ENCODE results near the gene CADM2. TPM values are rescaled to one million over a fixed set of nuclear protein-coding genes. Genes with fewer than 3 reads are reported as not detected.

The CADM2 gene
- polyA plus RNA-seq, 1 donor from 2014 or later: 4.5 TPM

DNA sequence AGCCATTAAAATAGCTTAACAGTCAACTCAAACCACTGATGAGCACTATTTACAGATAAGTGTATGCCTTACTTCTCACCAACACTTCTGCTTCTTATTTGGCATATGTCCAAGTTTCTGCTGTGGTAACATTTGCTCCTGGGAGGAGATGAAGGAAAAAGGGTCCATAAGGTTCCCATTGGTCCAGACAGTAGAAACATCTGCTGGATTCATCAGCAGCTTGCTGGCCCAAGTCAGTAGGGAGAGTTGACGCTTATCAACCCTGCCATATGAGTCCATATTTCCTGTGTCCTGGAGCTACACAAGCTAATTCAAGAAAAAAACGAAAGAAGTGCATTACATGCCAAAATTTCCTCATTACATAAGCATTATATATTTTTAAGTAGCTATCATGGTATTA is 824.5 kb downstream of the CADM2 start:
- Histone ChIP-seq H4K20me1 (ENCODE audit: insufficient read depth) (no peaks in the 10 kb centered on the region), H3K79me2 (replicated peaks; ENCODE audit: insufficient read depth, low read length) (no peaks in the 10 kb centered on the region), H3K4me3 (ENCODE audit: low read length) (no peak overlapping the region), H3K27ac (ENCODE audit: low read length) (no peak overlapping the region), H3K9me3 (ENCODE audit: low read length) (no peaks in the 10 kb centered on the region), H2AFZ (ENCODE audit: low read depth, low read length) (no peak overlapping the region), H3K9ac (ENCODE audit: low read length) (no peak overlapping the region), H3K4me2 (ENCODE audit: low read length) (no peak overlapping the region), H3K27me3 (ENCODE audit: insufficient read depth, low read depth, low read length) (no peaks in the 10 kb centered on the region), H3F3A (ENCODE audit: insufficient read depth, low read length, poor library complexity, severe bottlenecking) (no peaks in the 10 kb centered on the region), H3K9me2 (ENCODE audit: insufficient read depth, low read length) (no peaks in the 10 kb centered on the region), H3K36me3 (ENCODE audit: insufficient read depth, low read length) (no peaks in the 10 kb centered on the region)
- TF ChIP-seq, protein P1, sequence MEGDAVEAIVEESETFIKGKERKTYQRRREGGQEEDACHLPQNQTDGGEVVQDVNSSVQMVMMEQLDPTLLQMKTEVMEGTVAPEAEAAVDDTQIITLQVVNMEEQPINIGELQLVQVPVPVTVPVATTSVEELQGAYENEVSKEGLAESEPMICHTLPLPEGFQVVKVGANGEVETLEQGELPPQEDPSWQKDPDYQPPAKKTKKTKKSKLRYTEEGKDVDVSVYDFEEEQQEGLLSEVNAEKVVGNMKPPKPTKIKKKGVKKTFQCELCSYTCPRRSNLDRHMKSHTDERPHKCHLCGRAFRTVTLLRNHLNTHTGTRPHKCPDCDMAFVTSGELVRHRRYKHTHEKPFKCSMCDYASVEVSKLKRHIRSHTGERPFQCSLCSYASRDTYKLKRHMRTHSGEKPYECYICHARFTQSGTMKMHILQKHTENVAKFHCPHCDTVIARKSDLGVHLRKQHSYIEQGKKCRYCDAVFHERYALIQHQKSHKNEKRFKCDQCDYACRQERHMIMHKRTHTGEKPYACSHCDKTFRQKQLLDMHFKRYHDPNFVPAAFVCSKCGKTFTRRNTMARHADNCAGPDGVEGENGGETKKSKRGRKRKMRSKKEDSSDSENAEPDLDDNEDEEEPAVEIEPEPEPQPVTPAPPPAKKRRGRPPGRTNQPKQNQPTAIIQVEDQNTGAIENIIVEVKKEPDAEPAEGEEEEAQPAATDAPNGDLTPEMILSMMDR (IDR thresholded peaks at IDR 0.05; ENCODE audit: poor library complexity, severe bottlenecking): no peak
- TF ChIP-seq RAD21 (conservative IDR thresholded peaks at IDR 0.05) (no peak), TAF1 (IDR thresholded peaks at IDR 0.05; ENCODE audit: low read depth) (no peak), EZH2 (IDR thresholded peaks at IDR 0.05; ENCODE audit: borderline replicate concordance, insufficient read depth, low read length, poor library complexity, severe bottlenecking) (no peak), POLR2AphosphoS5 (IDR thresholded peaks at IDR 0.05) (no peak), EP300 (conservative IDR thresholded peaks at IDR 0.05; ENCODE audit: poor library complexity, severe bottlenecking) (no peak), SMC3 (conservative IDR thresholded peaks at IDR 0.05; ENCODE audit: poor library complexity) (no peak), MXI1 (conservative IDR thresholded peaks at IDR 0.05; ENCODE audit: poor library complexity, severe bottlenecking) (no peak)
- TF ChIP-seq, protein P2, sequence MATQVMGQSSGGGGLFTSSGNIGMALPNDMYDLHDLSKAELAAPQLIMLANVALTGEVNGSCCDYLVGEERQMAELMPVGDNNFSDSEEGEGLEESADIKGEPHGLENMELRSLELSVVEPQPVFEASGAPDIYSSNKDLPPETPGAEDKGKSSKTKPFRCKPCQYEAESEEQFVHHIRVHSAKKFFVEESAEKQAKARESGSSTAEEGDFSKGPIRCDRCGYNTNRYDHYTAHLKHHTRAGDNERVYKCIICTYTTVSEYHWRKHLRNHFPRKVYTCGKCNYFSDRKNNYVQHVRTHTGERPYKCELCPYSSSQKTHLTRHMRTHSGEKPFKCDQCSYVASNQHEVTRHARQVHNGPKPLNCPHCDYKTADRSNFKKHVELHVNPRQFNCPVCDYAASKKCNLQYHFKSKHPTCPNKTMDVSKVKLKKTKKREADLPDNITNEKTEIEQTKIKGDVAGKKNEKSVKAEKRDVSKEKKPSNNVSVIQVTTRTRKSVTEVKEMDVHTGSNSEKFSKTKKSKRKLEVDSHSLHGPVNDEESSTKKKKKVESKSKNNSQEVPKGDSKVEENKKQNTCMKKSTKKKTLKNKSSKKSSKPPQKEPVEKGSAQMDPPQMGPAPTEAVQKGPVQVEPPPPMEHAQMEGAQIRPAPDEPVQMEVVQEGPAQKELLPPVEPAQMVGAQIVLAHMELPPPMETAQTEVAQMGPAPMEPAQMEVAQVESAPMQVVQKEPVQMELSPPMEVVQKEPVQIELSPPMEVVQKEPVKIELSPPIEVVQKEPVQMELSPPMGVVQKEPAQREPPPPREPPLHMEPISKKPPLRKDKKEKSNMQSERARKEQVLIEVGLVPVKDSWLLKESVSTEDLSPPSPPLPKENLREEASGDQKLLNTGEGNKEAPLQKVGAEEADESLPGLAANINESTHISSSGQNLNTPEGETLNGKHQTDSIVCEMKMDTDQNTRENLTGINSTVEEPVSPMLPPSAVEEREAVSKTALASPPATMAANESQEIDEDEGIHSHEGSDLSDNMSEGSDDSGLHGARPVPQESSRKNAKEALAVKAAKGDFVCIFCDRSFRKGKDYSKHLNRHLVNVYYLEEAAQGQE (IDR thresholded peaks at IDR 0.05; ENCODE audit: borderline replicate concordance): no peak

- TF ChIP-seq POLR2AphosphoS5 (IDR thresholded peaks at IDR 0.05) (no peak), RAD21 (conservative IDR thresholded peaks at IDR 0.05) (no peak), MXI1 (conservative IDR thresholded peaks at IDR 0.05; ENCODE audit: poor library complexity, severe bottlenecking) (no peak), SMC3 (conservative IDR thresholded peaks at IDR 0.05; ENCODE audit: poor library complexity) (no peak), EZH2 (IDR thresholded peaks at IDR 0.05; ENCODE audit: borderline replicate concordance, insufficient read depth, low read length, poor library complexity, severe bottlenecking) (no peak), TAF1 (IDR thresholded peaks at IDR 0.05; ENCODE audit: low read depth) (no peak), EP300 (conservative IDR thresholded peaks at IDR 0.05; ENCODE audit: poor library complexity, severe bottlenecking) (no peak)
- TF ChIP-seq, protein P2 (IDR thresholded peaks at IDR 0.05; ENCODE audit: borderline replicate concordance): no peak
- TF ChIP-seq, protein P1 (IDR thresholded peaks at IDR 0.05; ENCODE audit: poor library complexity, severe bottlenecking): no peak
- H3K27me3 ChIP-seq (ENCODE audit: insufficient read depth, low read depth, low read length): no peaks in the 10 kb centered on the region
- H3K4me2 ChIP-seq (ENCODE audit: low read length): no peak overlapping the region
- H3K79me2 ChIP-seq (replicated peaks; ENCODE audit: insufficient read depth, low read length): no peaks in the 10 kb centered on the region
- H3K36me3 ChIP-seq (ENCODE audit: insufficient read depth, low read length): no peaks in the 10 kb centered on the region
- H3K27ac ChIP-seq (ENCODE audit: low read length): no peak overlapping the region
- no peaks in the 10 kb centered on the region for H3K9me2 ChIP-seq (ENCODE audit: insufficient read depth, low read length)
- no peaks in the 10 kb centered on the region for H4K20me1 ChIP-seq (ENCODE audit: insufficient read depth)
- H3K4me3 ChIP-seq (ENCODE audit: low read length): no peak overlapping the region
- H3K9me3 ChIP-seq (ENCODE audit: low read length): no peaks in the 10 kb centered on the region
- no peaks in the 10 kb centered on the region for H3F3A ChIP-seq (ENCODE audit: insufficient read depth, low read length, poor library complexity, severe bottlenecking)
- no peak overlapping the region for H2AFZ ChIP-seq (ENCODE audit: low read depth, low read length)
- no peak overlapping the region for H3K9ac ChIP-seq (ENCODE audit: low read length)
These were observed 827.0 kb downstream of the CADM2 start for GRCh38 chr3:85785766-85786165.

Measured in neural cell (in vitro differentiated cells).